ENCODE measurements around the gene CYB5A.
"Not testable (repeated sequence)": the region's sequence is repeated elsewhere in the genome, so short reads cannot be mapped to it uniquely, and the experiment has no call there.

The CYB5A gene

DNA sequence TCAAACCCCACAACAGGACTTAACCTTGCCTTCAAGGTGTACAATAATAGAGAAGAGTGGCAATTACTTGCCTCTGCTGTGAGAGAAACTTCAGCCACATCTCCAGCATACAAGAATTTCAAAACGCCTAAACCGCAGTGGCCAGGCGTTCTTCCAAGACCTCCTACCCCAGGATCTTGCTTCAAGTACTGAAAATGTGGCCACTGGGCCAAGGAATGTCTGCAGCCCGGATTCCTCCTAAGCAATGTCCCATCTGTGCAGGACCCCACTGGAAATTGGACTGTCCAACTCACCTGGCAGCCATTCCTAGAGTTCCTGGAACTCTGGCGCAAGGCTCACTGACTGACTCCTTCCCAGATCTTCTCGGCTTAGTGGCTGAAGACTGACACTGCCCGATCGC lies 2.8 kb upstream of the CYB5A start:
- no peak overlapping the region for H3K4me3 ChIP-seq (ENCODE audit: low read depth, low read length)
- TF ChIP-seq, protein P1, sequence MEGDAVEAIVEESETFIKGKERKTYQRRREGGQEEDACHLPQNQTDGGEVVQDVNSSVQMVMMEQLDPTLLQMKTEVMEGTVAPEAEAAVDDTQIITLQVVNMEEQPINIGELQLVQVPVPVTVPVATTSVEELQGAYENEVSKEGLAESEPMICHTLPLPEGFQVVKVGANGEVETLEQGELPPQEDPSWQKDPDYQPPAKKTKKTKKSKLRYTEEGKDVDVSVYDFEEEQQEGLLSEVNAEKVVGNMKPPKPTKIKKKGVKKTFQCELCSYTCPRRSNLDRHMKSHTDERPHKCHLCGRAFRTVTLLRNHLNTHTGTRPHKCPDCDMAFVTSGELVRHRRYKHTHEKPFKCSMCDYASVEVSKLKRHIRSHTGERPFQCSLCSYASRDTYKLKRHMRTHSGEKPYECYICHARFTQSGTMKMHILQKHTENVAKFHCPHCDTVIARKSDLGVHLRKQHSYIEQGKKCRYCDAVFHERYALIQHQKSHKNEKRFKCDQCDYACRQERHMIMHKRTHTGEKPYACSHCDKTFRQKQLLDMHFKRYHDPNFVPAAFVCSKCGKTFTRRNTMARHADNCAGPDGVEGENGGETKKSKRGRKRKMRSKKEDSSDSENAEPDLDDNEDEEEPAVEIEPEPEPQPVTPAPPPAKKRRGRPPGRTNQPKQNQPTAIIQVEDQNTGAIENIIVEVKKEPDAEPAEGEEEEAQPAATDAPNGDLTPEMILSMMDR (IDR thresholded peaks at IDR 0.05; ENCODE audit: borderline replicate concordance, insufficient read depth, low read depth, low read length), result no peak

DNA sequence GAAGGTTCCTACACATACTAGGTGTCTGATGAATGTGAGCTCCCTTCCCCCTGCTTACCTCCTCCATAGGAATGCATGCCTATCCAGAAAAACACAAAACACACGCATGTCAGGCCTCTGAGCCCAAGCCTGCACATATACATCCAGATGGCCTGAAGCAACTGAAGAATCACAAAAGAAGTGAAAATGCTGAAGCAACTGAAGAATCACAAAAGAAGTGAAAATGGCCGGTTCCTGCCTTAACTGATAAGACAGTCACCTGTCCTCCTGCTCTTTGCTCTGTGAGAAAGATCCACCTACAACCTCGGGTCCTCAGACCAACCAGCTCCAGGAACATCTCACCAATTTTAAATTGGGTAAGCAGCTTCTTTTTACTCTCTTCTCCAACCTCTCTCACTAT lies 1.2 kb upstream of the CYB5A start:
- H3K4me3 ChIP-seq (ENCODE audit: low read depth, low read length), result not testable (repeated sequence)

DNA sequence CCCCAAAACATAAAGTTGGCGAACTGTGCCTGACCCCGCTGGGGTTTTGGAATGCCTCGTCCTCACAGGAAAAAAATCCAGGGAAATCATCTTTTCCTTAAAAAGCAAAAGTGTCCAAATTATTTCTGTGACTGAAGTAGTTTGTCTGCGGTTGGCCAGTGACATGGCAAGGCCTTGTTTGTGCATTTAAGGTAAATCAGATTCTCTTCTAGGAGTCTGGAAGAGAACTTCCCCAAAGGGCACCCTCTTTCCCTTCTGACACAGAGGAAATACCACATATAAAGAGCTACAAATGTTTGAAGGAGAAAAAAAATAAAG lies 737 bp upstream of the CYB5A start:
- H3K4me3 ChIP-seq (ENCODE audit: low read depth, low read length), result peak overlapping the region; percentile 92
- TF ChIP-seq, protein P1 (IDR thresholded peaks at IDR 0.05; ENCODE audit: borderline replicate concordance, insufficient read depth, low read depth, low read length), result no peak

DNA sequence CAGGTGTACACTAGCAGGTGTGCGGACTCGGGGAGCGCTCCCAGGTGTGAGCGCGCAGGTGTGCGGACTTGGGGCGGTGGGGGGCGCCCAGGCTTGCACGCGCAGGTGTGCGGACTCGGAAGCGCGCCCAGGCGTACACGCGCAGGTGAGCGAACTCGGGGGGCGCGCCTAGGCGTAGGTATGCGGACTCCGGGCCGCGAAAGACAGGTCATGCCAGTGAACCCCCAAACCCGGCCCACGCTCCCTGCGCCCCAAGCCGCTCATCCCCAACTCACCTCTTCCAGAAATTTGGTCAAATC lies 342 bp downstream of the CYB5A start:
- TF ChIP-seq, protein P1 (IDR thresholded peaks at IDR 0.05; ENCODE audit: borderline replicate concordance, insufficient read depth, low read depth, low read length), result no peak
- H3K4me3 ChIP-seq (ENCODE audit: low read depth, low read length), result peak overlapping the region; percentile 92

DNA sequence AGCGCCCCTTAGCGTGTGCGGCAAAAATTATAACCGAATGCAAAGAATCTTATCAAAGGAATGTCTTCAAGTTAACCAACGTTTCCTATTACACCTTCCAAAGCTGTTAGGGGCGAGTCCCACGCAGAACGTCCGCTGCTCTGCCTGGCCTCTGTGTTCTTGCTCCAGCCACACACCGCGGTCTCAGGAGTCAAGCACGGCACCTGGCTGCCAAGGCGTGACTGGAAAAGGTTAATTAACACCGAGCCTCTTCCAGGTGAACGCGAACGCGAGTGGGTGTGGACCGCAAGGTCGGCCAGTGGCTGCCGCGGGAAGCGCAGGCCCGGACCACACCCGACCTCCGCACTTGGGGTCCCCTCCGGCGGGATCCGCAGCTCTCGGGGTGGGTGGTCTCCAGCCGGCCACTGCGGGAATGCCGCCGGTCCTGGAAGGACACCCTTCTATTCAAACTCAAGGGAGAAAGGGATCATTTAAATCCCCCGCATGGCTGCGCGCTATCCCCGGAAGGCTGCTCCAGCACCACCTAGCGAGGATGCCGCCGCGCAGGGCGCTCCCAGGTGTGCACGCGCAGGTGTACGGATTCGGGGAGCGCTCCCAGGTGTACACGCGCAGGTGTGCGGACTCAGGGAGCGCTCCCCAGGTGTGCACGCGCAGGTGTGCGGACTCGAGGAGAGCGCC lies 830 bp downstream of the CYB5A start:
- H3K4me3 ChIP-seq (ENCODE audit: low read depth, low read length), result peak overlapping the region; percentile 92
- TF ChIP-seq, protein P1 (IDR thresholded peaks at IDR 0.05; ENCODE audit: borderline replicate concordance, insufficient read depth, low read depth, low read length), result no peak

DNA sequence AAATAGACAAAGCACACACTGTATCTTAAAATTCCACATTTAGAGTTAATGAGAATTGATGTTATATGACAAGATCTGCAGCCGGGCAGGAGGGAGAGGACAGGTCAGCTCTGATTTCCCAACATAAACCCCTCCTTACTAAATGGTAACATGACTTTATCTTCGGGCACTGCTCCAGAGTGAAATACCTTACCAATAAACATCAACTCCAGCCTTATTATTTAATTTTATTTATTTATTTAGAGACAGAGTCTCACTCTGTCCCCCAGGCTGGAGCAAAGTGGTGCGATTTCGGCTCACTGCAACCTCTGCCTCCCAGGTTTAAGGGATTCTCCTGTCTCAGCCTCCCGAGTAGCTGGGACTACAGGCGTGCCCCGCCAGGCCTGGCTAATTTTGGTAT lies 1.7 kb downstream of the CYB5A start:
- H3K4me3 ChIP-seq (ENCODE audit: low read depth, low read length), result no peak overlapping the region

DNA sequence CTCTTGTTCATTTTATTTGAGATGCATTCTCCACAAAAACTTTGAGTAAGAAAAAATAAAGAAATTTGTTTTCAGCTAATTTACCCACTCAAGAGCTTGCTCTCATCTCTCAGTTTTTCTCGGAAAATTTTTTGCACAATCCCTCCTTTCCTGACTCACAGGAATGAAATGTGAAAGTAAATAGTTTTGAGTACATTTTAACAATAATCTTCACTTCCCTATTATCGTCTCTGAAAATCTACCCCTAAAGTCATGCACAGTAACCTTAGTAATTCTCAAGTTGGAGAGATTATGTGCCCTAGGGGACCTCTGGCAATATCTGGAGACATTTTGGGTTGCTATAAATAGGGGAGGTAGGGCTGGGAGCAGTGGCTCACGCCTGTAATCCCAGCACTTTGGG lies 2.6 kb downstream of the CYB5A start:
- H3K4me3 ChIP-seq (ENCODE audit: low read depth, low read length), result no peak overlapping the region
- TF ChIP-seq, protein P1 (IDR thresholded peaks at IDR 0.05; ENCODE audit: borderline replicate concordance, insufficient read depth, low read depth, low read length), result no peak

More for the DNA sequence above, 1.7 kb downstream of the CYB5A start:
- TF ChIP-seq, protein P1 (IDR thresholded peaks at IDR 0.05; ENCODE audit: borderline replicate concordance, insufficient read depth, low read depth, low read length), result no peak

DNA sequence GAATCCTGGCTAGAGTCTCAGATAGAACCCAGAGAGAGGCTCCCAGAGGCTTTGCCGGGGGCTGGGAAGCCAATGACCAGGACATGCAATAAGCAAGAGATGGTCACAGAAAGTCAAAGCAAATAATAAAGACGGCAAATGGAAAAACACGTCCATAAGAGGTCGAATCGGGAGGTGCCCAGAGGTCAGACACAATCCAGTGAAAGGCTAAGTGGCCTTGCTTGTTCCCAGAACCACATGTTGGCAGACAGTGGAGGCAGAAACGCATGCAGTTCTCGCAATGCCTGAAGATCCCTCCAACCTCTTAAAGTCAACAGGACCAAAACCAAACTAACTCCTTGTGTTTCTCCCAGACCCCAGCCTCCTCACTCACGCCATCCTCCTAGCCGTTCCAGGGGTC lies 3.0 kb downstream of the CYB5A start:
- H3K4me3 ChIP-seq (ENCODE audit: low read depth, low read length), result no peak overlapping the region
- TF ChIP-seq, protein P1 (IDR thresholded peaks at IDR 0.05; ENCODE audit: borderline replicate concordance, insufficient read depth, low read depth, low read length), result no peak
